Amniotic epithelial cell (primary cell): ENCODE measurements around the gene MAP3K5.

Experiments used
- DNase-seq: peaks from one replicate; pipeline ENCODE4 v3.0.0-alpha.2; 2010; ENCODE audit warnings: low read depth

MAP3K5 gene

GRCh38 chr6:136541395-136541794, 250.9 kb downstream of the MAP3K5 start:
- DNase-seq = no peak

GRCh38 chr6:136539967-136540652, 252.2 kb downstream of the MAP3K5 start:
- DNase-seq = no peak

- no peak for DNase-seq
These were observed 253.4 kb downstream of the MAP3K5 start for GRCh38 chr6:136538836-136539235.

GRCh38 chr6:136535880-136536650, 256.2 kb downstream of the MAP3K5 start:
- DNase-seq = no peak

GRCh38 chr6:136535017-136535765, 257.1 kb downstream of the MAP3K5 start:
- no peak for DNase-seq

GRCh38 chr6:136534268-136534667, 258.0 kb downstream of the MAP3K5 start:
- no peak for DNase-seq

- no peak for DNase-seq
These were observed 258.8 kb downstream of the MAP3K5 start for GRCh38 chr6:136533487-136533886.

GRCh38 chr6:136532030-136532429, 260.2 kb downstream of the MAP3K5 start:
- DNase-seq = no peak

- no peak for DNase-seq
These were observed 262.6 kb downstream of the MAP3K5 start for GRCh38 chr6:136529710-136530109.

- DNase-seq = no peak
These were observed 263.8 kb downstream of the MAP3K5 start for GRCh38 chr6:136528477-136528876.

GRCh38 chr6:136527831-136528230, 264.4 kb downstream of the MAP3K5 start:
- no peak for DNase-seq

- DNase-seq = no peak
These were observed 265.3 kb downstream of the MAP3K5 start for GRCh38 chr6:136526937-136527336.

- peak; percentile 65 for DNase-seq
These were observed 265.9 kb downstream of the MAP3K5 start for GRCh38 chr6:136526196-136526930.

GRCh38 chr6:136525586-136526195, 266.6 kb downstream of the MAP3K5 start:
- DNase-seq = peak; percentile 17

GRCh38 chr6:136524936-136525413, 267.3 kb downstream of the MAP3K5 start:
- no peak for DNase-seq

GRCh38 chr6:136524339-136524935, 267.8 kb downstream of the MAP3K5 start:
- no peak for DNase-seq

- no peak for DNase-seq
These were observed 269.1 kb downstream of the MAP3K5 start for GRCh38 chr6:136523196-136523595.

GRCh38 chr6:136522636-136523035, 269.6 kb downstream of the MAP3K5 start:
- no peak for DNase-seq

GRCh38 chr6:136521911-136522310, 270.4 kb downstream of the MAP3K5 start:
- no peak for DNase-seq

- DNase-seq = no peak
These were observed 270.9 kb downstream of the MAP3K5 start for GRCh38 chr6:136521427-136521826.

GRCh38 chr6:136520517-136520916, 271.8 kb downstream of the MAP3K5 start:
- no peak for DNase-seq
